Measurements from ENCODE around the gene KDM5B.
"Not testable (repeated sequence)": the region's sequence is repeated elsewhere in the genome, so short reads cannot be mapped to it uniquely, and the experiment has no call there.

KDM5B gene

DNA sequence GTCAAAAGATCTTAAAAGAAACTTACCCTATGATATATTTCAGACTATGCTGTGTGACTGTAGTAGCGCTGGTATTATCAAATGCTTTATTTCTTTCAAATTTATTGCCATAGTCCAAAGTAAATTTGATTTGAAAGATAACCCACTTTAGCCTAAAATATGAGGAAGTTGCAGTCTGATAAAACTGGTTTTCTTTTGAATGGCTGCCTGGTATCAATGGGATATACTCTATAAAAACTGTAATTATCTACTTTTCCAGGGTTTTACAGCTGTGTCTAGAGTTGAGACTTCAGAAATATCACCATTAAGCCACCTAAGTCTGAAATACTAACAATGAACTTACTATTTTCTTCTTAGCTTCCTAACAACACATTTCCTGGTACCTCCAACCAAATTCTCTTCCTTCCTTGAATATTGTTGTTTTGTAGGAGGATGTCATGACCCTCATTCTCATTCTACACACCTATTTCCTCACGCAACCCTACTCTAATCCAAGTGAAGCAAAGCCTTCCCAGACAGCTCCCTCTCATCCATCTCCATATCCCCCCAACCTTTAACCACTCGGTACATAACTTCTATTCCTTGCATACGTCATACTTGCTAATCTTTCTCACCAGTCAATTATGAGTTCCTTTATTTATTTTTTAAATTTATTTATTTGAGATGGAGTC, 17.0 kb downstream of the KDM5B start:
- DNase-seq (ENCODE audit: low read depth in 2 of 2), result no peak

DNA sequence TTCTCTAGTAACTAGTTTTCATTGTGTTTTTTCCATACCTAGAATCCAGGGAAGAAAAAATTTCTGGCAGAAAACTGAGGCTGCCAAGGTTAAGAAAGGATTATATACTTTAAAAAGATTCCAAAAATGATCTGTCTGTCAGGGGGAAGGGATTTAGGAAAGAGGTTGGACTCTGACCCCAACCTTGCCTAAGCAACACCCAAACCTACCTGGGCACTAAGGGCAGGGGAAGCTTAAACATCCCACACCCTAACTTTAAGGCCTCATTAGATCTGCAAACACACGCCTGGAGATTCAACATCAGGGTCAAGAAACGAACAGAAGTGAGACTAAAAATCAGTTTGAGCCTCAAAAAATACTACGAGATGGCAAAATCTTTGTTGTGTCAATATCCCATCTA, 19.4 kb downstream of the KDM5B start:
- no peak for DNase-seq (ENCODE audit: low read depth in 2 of 2)

DNA sequence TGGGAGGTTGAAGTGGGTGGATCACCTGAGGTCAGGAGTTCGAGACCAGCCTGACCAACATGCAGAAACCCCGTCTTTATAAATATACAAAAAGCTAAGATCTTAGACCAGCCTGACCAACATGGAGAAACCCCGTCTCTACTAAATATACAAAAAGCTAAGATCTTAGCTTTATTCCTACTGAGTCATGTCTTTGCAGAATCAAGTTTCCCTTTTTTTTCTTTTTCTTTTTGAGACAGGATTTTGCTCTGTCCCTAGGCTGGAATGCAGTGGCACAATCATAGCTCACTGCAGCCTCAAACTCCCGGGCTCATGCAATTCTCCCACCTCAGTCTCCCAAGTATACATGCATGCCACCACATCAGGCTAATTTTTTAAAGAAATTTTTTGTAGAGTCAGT, 21.4 kb downstream of the KDM5B start:
- no peak for DNase-seq (ENCODE audit: low read depth in 2 of 2)

DNA sequence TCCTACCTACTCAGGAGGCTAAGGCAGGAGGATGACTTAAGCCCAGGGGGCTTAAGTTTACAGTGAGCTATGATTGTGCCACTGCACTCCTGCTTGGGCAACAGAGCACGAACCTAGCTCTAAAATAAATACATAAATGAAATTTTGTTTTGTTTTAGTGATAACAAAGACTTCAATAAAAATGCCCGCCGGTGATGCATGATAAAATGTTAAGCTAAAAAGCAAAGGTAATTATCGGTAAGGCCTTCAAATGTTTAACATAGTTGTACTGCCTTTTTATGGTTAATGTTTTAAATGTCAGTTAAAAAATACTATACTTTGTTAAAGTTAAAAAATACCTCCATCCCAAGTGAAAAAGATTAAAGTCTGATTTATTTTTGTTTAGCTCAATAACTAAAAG, 27.0 kb downstream of the KDM5B start:
- DNase-seq (ENCODE audit: low read depth in 2 of 2), result no peak

DNA sequence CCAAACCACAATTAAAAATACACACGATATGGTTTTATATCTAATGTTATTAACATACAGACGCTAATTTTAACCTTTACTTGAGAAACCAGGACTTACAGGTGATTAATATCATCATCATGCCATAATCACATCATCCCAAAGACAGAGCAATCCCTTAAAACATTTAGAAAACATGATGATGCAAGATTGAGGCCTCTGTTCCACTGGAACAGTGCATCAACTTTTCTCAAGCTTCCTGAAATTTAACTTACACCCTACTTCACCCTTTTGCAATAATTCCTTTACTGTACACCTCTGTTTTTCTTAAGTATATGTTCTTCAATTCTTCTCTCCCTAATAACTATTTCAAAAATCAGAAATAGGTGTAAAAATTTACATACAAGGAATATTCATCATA, 38.1 kb downstream of the KDM5B start:
- DNase-seq (ENCODE audit: low read depth in 2 of 2), result no peak

DNA sequence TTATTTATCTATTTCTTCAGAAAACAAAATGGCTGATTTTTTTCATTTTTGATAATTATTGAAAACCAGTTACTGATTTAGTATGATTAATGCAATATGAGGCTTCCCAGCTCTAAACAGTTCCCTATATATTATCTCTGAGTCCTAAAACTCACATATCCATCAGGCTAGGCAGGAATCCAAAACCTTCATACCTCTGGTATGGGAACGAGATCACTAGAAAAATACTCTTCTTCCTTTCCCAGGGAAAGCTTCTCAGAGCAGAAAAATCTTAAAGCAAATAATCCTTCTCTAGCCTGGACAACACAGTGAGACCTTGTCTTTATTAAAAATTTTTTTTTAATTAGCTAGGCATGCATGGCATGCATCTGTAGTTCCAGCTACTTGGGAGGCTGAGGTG, 42.5 kb downstream of the KDM5B start:
- DNase-seq (ENCODE audit: low read depth in 2 of 2), result peak; percentile 23 to 32

DNA sequence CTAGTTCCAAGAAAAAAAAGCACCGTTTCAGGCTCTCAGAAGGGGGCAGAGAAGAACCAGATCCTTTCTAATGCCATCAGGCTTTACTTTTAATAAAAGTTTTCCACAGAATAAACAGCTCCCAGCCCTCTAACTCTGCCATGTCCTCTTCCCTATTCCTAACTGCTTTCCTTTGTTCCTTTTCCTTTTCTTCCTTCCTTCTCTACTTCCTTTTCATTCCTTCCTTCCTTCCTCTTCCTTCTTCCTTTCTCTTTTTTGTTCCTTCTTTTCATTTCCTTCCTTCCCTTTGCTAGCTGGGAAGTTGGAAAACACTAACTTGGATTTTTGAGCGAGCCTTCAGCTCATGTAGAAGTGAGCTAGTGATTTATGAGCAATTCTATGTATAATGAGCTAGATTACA, 46.2 kb downstream of the KDM5B start:
- DNase-seq (ENCODE audit: low read depth in 2 of 2), result no peak

DNA sequence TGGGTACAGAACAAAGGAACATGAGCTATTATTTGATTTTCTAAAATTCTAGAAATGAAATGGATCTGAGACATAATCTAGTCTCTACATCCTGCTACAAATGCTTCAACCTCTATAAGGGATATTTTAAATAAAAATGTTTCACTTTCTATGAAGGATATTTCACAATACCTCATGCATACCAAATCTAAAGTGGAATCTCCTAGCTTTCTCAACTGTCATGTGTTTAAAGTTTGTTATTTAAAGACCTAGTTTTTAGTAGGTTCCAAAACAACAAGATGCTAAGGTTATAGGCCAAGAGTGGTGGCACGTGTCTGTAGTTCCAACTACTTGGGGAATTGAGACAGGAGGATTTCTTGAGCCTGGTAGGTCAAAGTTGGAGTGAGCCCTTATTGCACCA, 47.6 kb downstream of the KDM5B start:
- DNase-seq (ENCODE audit: low read depth in 2 of 2), result no peak

DNA sequence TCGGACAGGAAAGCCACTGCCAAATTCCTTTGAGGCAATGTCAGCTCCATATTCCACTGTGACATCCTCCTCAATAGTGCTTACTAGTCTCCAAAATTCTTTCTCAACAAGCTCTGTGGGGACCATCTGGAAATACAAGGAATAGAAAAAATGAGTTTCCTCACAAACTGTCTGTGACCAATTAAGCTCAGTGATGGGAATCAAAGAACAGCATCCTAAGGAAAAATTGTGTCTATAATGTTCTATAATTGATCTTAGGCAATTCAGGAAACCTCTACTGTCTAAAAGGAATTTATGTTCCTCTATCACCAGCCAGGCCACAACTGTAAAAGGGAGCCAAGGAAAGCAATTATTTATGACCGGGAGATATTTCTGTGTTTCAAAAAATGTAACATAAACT, 51.8 kb downstream of the KDM5B start:
- peak; percentile 45 to 53 for DNase-seq (ENCODE audit: low read depth in 2 of 2)

DNA sequence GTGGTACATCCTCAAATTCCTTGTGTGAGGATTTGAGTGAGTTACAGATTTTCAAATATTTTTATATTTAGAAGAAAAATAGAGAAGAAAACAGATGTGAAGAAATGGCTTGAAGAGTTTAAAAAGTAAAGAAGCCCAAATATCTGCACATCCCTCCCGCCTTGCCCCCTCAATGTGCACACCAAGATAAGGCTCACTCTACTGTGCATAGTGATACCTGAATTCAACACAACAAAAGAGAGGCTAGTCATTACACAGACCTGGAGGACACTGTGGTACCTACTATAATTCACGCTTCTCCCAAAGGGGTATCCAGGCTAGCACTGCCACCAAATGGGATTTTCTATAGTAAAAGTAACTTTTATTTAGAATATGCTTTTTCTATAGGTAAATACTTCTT, 53.9 kb downstream of the KDM5B start:
- DNase-seq (ENCODE audit: low read depth in 2 of 2), result no peak

DNA sequence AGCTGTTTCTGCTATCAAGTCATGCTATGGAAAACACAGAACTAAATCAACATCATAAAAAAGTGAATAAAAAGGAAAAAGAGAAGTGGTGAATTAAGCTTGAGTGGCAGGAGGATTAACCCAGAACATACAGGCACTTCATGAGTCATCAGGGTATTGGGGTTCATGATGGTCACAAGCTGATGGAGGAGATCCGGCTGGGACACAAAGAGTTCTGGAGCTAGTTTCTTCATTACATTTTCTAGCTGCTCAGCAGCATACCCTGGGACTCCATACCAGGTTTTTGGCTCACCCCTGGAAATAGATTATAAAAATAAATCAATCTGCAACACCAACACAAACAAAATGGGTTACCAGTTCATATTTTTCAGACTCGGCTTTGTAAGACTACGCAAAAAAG, 55.4 kb downstream of the KDM5B start:
- no peak for DNase-seq (ENCODE audit: low read depth in 2 of 2)

DNA sequence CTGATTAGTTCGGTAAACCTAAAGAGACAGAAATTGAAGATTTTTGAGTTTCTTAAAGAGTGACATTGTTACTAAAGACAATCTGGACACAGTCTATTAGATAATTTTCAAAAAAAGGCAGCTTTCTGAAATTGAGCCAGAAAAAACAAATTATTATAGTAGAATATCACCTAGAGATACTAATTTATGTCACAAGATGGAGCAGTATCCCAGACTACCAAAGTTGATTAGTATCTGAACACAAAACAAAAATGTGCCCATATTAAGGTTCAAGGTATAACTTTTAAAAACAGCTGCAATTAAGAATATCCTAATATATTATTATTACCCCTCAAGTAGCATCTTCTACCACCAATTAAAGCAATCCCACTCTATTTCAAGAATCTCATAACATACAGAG, 57.5 kb downstream of the KDM5B start:
- DNase-seq (ENCODE audit: low read depth in 2 of 2), result no peak

DNA sequence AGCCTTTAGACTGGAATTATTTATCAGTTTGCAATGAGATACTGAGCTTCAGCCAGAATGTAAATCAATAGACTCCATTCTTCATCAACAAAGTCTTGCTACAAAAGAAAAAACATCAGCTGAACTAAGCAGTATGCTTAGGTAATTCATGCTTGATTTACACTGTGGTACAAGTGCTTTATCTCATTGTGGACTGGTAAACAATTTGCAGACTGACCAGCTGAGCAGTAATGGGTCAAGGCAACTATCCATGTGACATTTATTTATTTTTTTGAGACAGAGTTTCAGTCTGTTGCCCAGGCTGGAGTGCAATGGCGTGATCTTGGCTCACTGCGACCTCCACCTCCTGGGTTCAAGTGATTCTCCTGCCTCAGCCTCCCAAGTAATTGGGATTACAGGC, 58.2 kb downstream of the KDM5B start:
- no peak for DNase-seq (ENCODE audit: low read depth in 2 of 2)

DNA sequence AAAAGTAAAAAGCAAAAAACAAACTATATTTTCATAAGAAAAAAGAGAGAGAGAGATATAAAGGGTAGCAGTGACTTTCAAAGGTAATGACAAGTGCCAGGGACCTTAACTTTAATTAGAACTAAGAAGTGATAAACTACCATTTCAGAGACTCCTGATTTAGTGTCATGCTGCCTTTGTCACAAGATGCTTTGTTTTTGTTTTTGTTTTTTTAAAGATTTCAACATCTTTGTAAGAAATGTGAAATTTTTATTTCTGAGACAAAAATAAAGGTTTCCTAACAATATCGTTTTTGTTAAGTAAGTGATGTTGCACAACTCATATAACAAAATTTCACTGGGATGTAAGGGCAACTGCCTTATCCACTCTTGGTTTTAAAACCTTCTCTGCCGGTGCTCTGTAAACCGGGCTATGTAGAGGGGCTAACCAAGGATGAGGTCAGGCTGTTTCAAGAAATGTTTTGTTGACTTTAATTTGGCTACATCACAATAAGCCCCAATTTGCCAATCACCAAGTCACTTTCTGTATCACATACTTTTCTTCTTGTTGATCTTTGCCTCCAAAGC, 62.8 kb downstream of the KDM5B start:
- no peak for DNase-seq (ENCODE audit: low read depth in 2 of 2)

DNA sequence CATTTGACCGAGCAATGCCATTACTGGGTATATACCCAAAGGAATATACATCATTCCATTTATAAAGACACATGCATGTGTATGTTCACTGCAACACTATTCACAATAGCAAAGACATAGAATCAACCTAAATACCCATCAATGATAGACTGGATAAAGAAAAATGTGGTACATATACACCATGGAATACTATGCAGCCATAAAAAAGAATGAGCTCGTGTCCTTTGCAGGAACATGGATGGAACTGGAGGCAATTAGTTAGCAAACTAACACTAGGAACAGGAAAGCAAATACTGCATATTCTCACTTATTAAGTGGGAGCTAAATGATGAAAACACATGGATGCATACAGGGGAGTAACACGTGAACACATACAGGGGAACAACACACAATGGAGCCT, 63.5 kb downstream of the KDM5B start:
- DNase-seq (ENCODE audit: low read depth in 2 of 2), result not testable (repeated sequence)

DNA sequence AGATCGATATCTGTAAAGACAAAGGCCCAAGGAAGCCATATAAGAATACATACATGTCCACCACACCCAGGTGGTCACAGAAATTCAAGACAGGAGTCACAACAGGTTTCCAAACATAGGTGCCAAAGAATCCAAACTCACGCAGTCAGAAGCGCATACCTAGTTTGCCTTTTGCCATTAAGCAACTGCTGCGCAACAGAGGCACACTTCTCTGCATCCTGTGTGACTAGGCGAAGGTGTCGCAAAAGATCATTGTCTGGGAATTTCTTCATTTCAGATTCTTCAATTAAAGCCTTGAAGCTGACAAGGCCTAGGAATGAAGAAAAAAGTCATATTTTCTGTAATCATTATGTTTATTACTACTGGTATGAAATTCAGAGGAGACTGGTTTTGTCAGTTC, 65.7 kb downstream of the KDM5B start:
- DNase-seq (ENCODE audit: low read depth in 2 of 2), result no peak

DNA sequence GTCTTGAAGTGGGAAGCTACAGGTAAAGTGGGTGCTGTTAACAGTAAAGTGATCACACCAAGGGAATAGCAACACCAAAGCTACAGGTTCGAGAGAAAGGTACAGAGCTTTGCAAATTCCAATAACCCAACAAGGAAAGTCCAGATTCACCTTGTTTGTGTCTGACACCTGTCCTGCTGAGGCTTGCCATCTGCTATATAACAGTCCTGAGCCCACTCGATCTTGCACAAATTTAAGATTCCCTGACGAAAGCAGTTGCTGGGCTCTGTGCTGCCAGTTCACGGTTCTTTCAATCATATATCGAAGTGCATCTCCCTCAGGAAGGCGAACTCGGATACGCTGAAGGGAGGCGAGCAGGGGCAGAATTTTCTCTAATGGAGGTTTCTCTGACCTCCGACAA, 75.0 kb downstream of the KDM5B start:
- no peak for DNase-seq (ENCODE audit: low read depth in 2 of 2)

DNA sequence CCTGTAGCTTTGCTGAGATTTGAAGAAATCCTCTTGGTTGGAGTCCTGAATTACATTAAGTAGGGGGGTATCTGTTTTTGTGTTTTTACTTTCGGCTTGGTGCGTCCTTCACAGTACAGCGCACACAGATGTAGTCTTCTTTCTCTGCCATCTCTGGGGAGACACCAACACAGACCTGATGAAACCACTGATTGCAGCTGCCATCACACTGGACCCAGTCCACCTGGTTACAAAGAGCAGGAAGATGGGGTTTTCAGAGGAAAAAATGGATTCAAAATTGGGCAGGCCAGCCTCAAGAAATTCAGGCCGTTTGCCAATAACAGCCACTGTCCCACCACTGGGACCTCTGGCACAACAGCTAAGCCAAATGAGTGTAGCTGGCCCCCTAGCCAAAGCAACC, 79.3 kb downstream of the KDM5B start:
- DNase-seq (ENCODE audit: low read depth in 2 of 2), result no peak

DNA sequence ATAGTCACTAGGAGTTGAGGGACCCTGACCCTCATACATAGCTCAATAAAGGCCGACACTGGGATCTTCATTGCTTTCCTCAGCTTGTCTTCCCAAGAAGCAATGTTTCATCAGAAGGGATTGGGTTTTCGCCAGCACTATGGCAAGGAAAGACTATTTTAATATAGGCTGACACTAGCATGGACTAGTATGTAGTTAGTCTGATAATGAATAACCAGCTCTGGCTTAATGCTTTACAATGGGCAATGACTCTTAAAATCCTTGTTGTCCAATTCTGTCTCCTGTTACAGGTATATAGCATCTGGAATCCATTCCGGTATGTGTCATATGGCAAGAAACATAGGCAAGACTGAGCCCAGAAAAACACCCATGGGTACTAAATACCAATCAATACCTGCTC, 82.7 kb downstream of the KDM5B start:
- DNase-seq (ENCODE audit: low read depth in 2 of 2), result no peak

DNA sequence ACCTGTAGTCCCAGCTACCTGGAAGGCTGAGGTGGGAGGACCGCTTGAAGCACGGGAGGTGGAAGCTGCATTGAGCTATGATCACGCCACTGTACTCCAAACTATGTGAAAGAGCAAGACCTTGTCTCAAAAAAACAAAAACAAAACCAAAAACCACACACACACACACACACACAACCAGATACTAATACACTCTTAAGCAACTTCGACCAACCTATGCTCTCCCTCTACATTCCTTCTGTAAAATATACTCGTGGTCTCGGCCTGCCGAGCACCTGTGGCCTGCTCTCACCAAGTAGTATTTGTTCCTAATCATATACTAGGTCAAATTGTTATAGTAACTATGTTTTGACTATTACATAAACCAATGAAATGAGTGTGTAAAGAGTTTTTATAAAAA, 84.5 kb downstream of the KDM5B start:
- no peak for DNase-seq (ENCODE audit: low read depth in 2 of 2)

DNA sequence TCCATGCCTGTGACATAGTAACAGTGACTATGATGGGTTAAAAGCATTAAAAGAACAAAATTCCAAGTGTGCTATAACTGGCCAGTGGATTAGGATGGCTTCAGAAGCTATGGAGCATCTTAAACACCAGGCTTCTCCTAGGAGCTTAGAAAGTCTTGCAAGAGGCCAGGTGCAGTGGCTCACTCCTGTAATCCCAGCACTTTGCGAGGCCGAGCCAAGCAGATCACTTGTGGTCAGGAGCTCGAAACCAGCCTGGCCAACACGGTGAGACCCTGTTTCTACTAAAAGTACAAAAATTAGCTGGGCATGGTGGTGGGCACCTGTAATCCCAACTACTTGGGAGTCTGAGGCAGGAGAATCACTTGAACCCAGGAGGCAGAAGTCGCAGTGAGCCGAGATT, 85.2 kb downstream of the KDM5B start:
- not testable (repeated sequence) for DNase-seq (ENCODE audit: low read depth in 2 of 2)

DNA sequence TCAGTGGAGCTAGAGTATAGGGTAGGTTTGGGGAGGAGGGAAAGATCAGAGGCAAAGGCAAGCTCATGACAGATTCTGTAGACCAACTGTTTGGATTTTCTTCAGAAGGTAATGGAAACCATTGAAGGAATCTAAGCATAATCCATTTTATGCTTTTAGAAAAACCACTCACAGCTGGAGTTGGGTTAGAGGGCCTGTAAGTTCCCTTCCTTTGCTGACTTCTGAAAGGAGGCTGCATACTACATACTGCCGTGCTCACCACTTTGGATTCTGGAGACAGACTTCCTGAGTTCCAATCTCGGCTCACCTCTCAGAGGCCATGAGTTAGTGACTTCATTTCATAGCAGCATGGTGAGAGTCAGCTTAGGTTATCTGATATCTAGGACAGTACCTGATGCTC, 91.6 kb downstream of the KDM5B start:
- DNase-seq (ENCODE audit: low read depth in 2 of 2), result no peak

DNA sequence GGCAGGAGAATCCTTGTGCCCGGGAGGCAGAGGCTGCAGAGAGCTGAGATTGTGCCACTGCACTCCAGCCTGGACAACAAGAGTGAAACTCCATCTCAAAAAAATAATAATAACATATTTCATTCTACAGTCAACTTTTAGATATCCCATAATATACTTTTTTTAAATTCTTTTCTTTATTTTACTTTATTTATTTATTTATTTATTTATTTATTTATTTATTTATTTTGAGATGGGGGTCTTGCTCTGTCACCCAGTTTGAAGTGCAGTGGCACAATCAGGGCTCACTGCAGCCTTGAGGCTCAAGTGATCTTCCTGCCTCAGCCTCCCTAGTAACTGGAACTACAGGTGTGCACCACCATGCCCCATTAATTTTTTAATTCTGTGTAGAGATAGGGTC, 94.0 kb downstream of the KDM5B start:
- not testable (repeated sequence) for DNase-seq (ENCODE audit: low read depth in 2 of 2)

DNA sequence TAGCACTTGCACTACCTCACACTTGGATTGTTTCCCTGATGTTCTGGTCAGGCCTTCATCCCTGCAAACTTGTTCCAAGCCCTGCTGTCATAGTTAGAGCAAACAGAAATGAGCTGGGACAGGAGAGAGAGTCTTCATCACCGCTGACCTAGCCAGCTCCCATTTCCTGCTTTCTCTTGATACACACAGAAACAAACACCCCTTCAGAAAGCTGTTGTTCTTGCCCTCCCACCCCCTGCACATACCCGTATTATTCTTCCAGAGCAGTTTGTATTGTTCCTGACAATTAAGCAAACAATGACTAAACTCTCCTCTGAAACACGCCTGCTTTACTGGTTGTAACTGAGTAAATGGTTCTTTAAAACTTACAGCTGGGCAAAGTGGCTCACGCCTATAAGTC, 95.1 kb downstream of the KDM5B start:
- no peak for DNase-seq (ENCODE audit: low read depth in 2 of 2)

Data from fibroblast of skin of left biceps (primary cell).